IPS-18c (cell line): ENCODE results near the gene ZFR2.
"Not testable (repeated sequence)": the region's sequence is repeated elsewhere in the genome, so short reads cannot be mapped to it uniquely, and the experiment has no call there.

Source experiments
- H3K4me3 ChIP-seq: 2 replicates; pipeline ENCODE4 v1.7.0; 2013; ENCODE audit warnings: low read depth, mild to moderate bottlenecking, low read length, moderate library complexity; ENCODE audit not compliant: insufficient read depth
- H3K9me3 ChIP-seq: one replicate; pipeline ENCODE4 v1.6.1; 2013; ENCODE audit warnings: mild to moderate bottlenecking, low read length, moderate library complexity; ENCODE audit not compliant: control insufficient read depth, insufficient read depth

The ZFR2 gene

GRCh38 chr19:3827306-3827705 lies 41.5 kb downstream of the ZFR2 start:
- Histone ChIP-seq H3K9me3 (no peaks in the 10 kb centered on the region), H3K4me3 (no peak overlapping the region)

GRCh38 chr19:3826163-3826562 lies 42.7 kb downstream of the ZFR2 start:
- no peaks in the 10 kb centered on the region for H3K9me3 ChIP-seq
- no peak overlapping the region for H3K4me3 ChIP-seq

GRCh38 chr19:3825286-3825956 lies 43.4 kb downstream of the ZFR2 start:
- H3K4me3 ChIP-seq, result no peak overlapping the region
- no peaks in the 10 kb centered on the region for H3K9me3 ChIP-seq

- H3K9me3 ChIP-seq, result no peaks in the 10 kb centered on the region
- no peak overlapping the region for H3K4me3 ChIP-seq
Measured at GRCh38 chr19:3823350-3823713, 45.5 kb downstream of the ZFR2 start.

GRCh38 chr19:3822683-3823349 lies 46.0 kb downstream of the ZFR2 start:
- Histone ChIP-seq H3K9me3 (no peaks in the 10 kb centered on the region), H3K4me3 (no peak overlapping the region)

GRCh38 chr19:3821857-3822364 lies 46.9 kb downstream of the ZFR2 start:
- no peaks in the 10 kb centered on the region for H3K9me3 ChIP-seq
- no peak overlapping the region for H3K4me3 ChIP-seq

- Histone ChIP-seq H3K9me3 (no peaks in the 10 kb centered on the region), H3K4me3 (no peak overlapping the region)
Measured at GRCh38 chr19:3821156-3821555, 47.7 kb downstream of the ZFR2 start.

- no peak overlapping the region for H3K4me3 ChIP-seq
- no peaks in the 10 kb centered on the region for H3K9me3 ChIP-seq
Measured at GRCh38 chr19:3819989-3820388, 48.8 kb downstream of the ZFR2 start.

GRCh38 chr19:3818918-3819317 lies 49.9 kb downstream of the ZFR2 start:
- Histone ChIP-seq H3K9me3 (no peaks in the 10 kb centered on the region), H3K4me3 (no peak overlapping the region)

- H3K9me3 ChIP-seq, result no peaks in the 10 kb centered on the region
- no peak overlapping the region for H3K4me3 ChIP-seq
Measured at GRCh38 chr19:3818466-3818865, 50.4 kb downstream of the ZFR2 start.

GRCh38 chr19:3817761-3818160 lies 51.1 kb downstream of the ZFR2 start:
- Histone ChIP-seq H3K4me3 (no peak overlapping the region), H3K9me3 (no peaks in the 10 kb centered on the region)

GRCh38 chr19:3816566-3817218 lies 52.1 kb downstream of the ZFR2 start:
- Histone ChIP-seq H3K9me3 (no peaks in the 10 kb centered on the region), H3K4me3 (no peak overlapping the region)

- H3K4me3 ChIP-seq, H3K9me3 ChIP-seq: not testable (repeated sequence)
Measured at GRCh38 chr19:3816148-3816547, 52.7 kb downstream of the ZFR2 start.

- no peak overlapping the region for H3K4me3 ChIP-seq
- H3K9me3 ChIP-seq, result no peaks in the 10 kb centered on the region
Measured at GRCh38 chr19:3814648-3815047, 54.2 kb downstream of the ZFR2 start.

- Histone ChIP-seq H3K4me3 (no peak overlapping the region), H3K9me3 (no peaks in the 10 kb centered on the region)
Measured at GRCh38 chr19:3813473-3814392, 55.1 kb downstream of the ZFR2 start.

- no peaks in the 10 kb centered on the region for H3K9me3 ChIP-seq
Measured at GRCh38 chr19:3810708-3811355, 58.0 kb downstream of the ZFR2 start.

More at GRCh38 chr19:3810708-3811355, 58.0 kb downstream of the ZFR2 start:
- no peak overlapping the region for H3K4me3 ChIP-seq
